Measurements from ENCODE around the gene CNIH3.

DNA sequence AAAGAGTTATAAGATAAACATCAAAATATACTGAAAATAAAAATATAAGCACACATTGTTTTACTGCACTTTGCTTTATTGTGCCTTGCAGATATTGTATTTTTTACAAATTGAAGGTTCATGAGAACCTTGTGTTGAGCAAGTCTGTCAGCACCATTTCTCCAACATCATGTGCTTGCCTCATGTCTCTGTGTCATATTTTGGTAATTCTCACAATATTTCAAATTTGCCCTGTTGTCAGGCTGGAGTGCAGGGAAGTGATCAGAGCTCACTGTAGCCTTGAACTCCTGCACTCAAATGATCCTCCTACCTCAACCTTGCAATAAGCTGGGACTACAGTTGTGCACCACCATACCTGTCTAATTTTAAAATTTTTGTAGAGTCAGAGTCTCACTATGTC is 21.3 kb upstream of the CNIH3 start:
- TF ChIP-seq CTCF (optimal IDR thresholded peaks at IDR 0.05 in 1 of 3, IDR thresholded peaks at IDR 0.05 in 1 of 3, conservative IDR thresholded peaks at IDR 0.05 in 1 of 3; ENCODE audit: extremely low read depth in 1 of 3, insufficient read depth in 2 of 3, low read length in 3 of 3): no peak
- TF ChIP-seq EZH2 (IDR thresholded peaks at IDR 0.05; ENCODE audit: low read length): no peak

All from keratinocyte (primary cell).